Tibial nerve (tissue), 4 donors: ENCODE data around the gene USP47. TPM values are rescaled to one million over a fixed set of nuclear protein-coding genes. Genes with fewer than 3 reads are reported as not detected.
A peak's percentile ranks its signal among the peaks of the same experiment; 100 is the strongest.

Source experiments
- DNase-seq, 2 donors: peaks; one replicate each; pipeline ENCODE4 v3.0.0-alpha.2; 2019; ENCODE audit warnings: low spot score in 2 of 2
- H3K27ac ChIP-seq, 4 donors: fragments of 200-600 bp; sonication (generic) in 3 of 4; one replicate each; pipeline ENCODE4 v1.5.1; 2017 to 2019; ENCODE audit warnings: mild to moderate bottlenecking in 1 of 4
- H3K27me3 ChIP-seq, 2 donors: fragments of 200-600 bp; sonication (generic) in 1 of 2; one replicate each; pipeline versions ENCODE4 v1.5.1 to v1.6.0; 2017 to 2019
- H3K36me3 ChIP-seq, 3 donors: fragments of 200-600 bp; sonication (generic); one replicate each; pipeline ENCODE4 v1.5.1; 2018 to 2019
- H3K4me1 ChIP-seq, 4 donors: fragments of 200-600 bp; sonication (generic) in 3 of 4; one replicate each; pipeline ENCODE4 v1.5.1; 2017 to 2019
- H3K4me3 ChIP-seq, 4 donors: fragments of 200-600 bp; sonication (generic) in 3 of 4; one replicate each; pipeline ENCODE4 v1.5.1; 2017 to 2019; ENCODE audit warnings: mild to moderate bottlenecking in 1 of 4, moderate library complexity in 1 of 4
- H3K9me3 ChIP-seq, 4 donors: fragments of 200-600 bp; sonication (generic) in 3 of 4; one replicate each; pipeline ENCODE4 v1.5.1; 2017 to 2019
- CTCF ChIP-seq, 5 experiments: fragments of 200-600 bp in 3 of 5; fragments of 450-650 bp in 2 of 5; sonication (generic) in 3 of 5; IDR thresholded peaks; one replicate each; pipeline ENCODE4 v1.5.1; 2016 to 2019; ENCODE audit warnings: antibody characterized with exemption in 5 of 5, mild to moderate bottlenecking in 3 of 5, moderate library complexity in 2 of 5
- EP300 ChIP-seq, 2 donors: sonication (generic); formaldehyde crosslinking; IDR thresholded peaks; one replicate each; pipeline ENCODE4 v1.6.1; 2017; ENCODE audit warnings: antibody characterized with exemption in 2 of 2, mild to moderate bottlenecking in 1 of 2
- POLR2A ChIP-seq, 2 donors: fragments of 450-650 bp; IDR thresholded peaks; one replicate each; pipeline ENCODE4 v1.6.1; 2017; ENCODE audit warnings: antibody characterized with exemption in 2 of 2, mild to moderate bottlenecking in 2 of 2, moderate library complexity in 2 of 2
- WGBS, 2 donors: methylation state at CpG; one replicate each; pipeline ENCODE4 v1.1.5; 2018; 5-methylcytosine and 5-hydroxymethylcytosine counted together
- total RNA-seq, 4 donors: library from RNA; depleted of rRNA; stranded (reverse); fragments of >200 nt; gene quantifications; one replicate each; pipeline ENCODE4 v1.1.0, GENCODE V29; 2016

USP47 gene
- total RNA-seq, 4 donors from 2014 or later = 63.3 to 91.8 (median 84.5) TPM

- no peak overlapping the region for H3K27ac ChIP-seq
- peaks cover 0 to 27% (median 0%) of the 10 kb centered on the region in 3 donors for H3K36me3 ChIP-seq
- H3K4me3 ChIP-seq = no peak overlapping the region
- no peak for DNase-seq
- no peaks in the 10 kb centered on the region for H3K9me3 ChIP-seq
- H3K27me3 ChIP-seq = no peaks in the 10 kb centered on the region
- TF ChIP-seq CTCF (IDR thresholded peaks at IDR 0.05) = no peak
- TF ChIP-seq POLR2A (IDR thresholded peaks at IDR 0.05) = no peak
- no peak for TF ChIP-seq EP300 (IDR thresholded peaks at IDR 0.05)
- H3K4me1 ChIP-seq = no peaks in the 10 kb centered on the region
These were observed 68.0 kb downstream of the USP47 start for GRCh38 chr11:11909727-11910126.

DNA sequence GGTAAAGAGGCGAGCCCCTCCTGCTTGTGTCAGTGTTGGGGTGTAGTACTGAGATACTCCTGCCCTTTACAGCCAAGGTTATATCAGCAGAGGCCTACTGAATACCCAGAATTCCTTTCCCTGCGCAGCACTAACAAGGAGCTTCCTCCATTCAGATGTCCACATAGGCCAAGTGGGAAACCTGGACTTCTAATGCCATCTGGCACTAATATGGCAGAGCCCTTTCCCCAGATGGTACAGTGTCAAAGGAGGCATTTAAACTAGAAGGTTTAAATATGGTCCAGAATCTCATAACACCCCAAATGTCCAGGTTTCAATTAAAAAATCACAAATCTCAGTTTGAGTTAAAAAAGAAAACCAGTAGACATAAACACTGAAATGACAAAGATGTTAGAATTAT lies 68.8 kb downstream of the USP47 start:
- Histone ChIP-seq H3K36me3 (peaks cover 0 to 27% (median 0%) of the 10 kb centered on the region in 3 donors), H3K27me3 (no peaks in the 10 kb centered on the region), H3K27ac (no peak overlapping the region), H3K4me3 (no peak overlapping the region), H3K9me3 (no peaks in the 10 kb centered on the region), H3K4me1 (no peaks in the 10 kb centered on the region)
- WGBS, 2 donors = 95 to 100% methylated on average over 2 of the region's 2 CpGs
- no peak for DNase-seq
- no peak for TF ChIP-seq POLR2A (IDR thresholded peaks at IDR 0.05)
- no peak for TF ChIP-seq CTCF (IDR thresholded peaks at IDR 0.05)
- TF ChIP-seq EP300 (IDR thresholded peaks at IDR 0.05) = no peak

GRCh38 chr11:11913395-11913794 lies 71.6 kb downstream of the USP47 start:
- Histone ChIP-seq H3K27me3 (no peaks in the 10 kb centered on the region), H3K4me3 (no peak overlapping the region), H3K27ac (no peak overlapping the region), H3K9me3 (no peaks in the 10 kb centered on the region), H3K4me1 (peaks cover 0 to 27% (median 5%) of the 10 kb centered on the region in 4 donors), H3K36me3 (peaks cover 0 to 11% (median 0%) of the 10 kb centered on the region in 3 donors)
- no peak for TF ChIP-seq EP300 (IDR thresholded peaks at IDR 0.05)
- no peak for TF ChIP-seq POLR2A (IDR thresholded peaks at IDR 0.05)
- TF ChIP-seq CTCF (IDR thresholded peaks at IDR 0.05) = no peak
- WGBS, 2 donors = 95 to 100% methylated on average over 1 of the region's 1 CpG
- DNase-seq = no peak

DNA sequence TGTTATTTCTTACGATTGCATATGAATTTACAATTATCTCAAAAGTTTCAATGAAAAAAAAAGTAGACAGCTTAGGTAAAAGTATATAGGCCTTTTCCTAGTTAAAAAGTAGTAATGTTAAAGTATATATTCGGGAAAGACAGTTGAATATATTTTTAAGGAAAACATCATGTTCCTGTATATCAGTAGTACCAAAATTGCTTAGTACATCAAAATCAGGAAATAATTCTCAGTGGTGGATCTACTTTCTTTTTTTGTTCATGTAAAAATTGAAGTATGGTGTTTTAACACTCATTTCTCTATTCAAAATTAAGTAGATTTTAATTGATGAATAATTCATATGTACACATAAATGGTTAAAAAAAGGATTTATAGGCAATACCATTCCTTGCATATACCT lies 73.9 kb downstream of the USP47 start:
- no peaks in the 10 kb centered on the region for H3K9me3 ChIP-seq
- no peak for DNase-seq
- no peak overlapping the region for H3K27ac ChIP-seq
- TF ChIP-seq EP300 (IDR thresholded peaks at IDR 0.05) (no peak), CTCF (IDR thresholded peaks at IDR 0.05) (no peak), POLR2A (IDR thresholded peaks at IDR 0.05) (no peak)
- no peaks in the 10 kb centered on the region for H3K27me3 ChIP-seq
- 94 to 97% methylated on average over 2 of the region's 2 CpGs for WGBS, 2 donors
- H3K4me3 ChIP-seq = no peak overlapping the region
- peaks cover 0 to 3% (median 0%) of the 10 kb centered on the region in 3 donors for H3K36me3 ChIP-seq
- H3K4me1 ChIP-seq = peaks cover 0 to 37% (median 5%) of the 10 kb centered on the region in 4 donors

GRCh38 chr11:11916981-11917399 lies 75.2 kb downstream of the USP47 start:
- TF ChIP-seq CTCF (IDR thresholded peaks at IDR 0.05) = no peak
- no peak for TF ChIP-seq POLR2A (IDR thresholded peaks at IDR 0.05)
- peak in 1 of 2 donors; percentile 22 for TF ChIP-seq EP300 (IDR thresholded peaks at IDR 0.05)
- Histone ChIP-seq H3K36me3 (peaks cover 0 to 3% (median 0%) of the 10 kb centered on the region in 3 donors), H3K4me3 (no peak overlapping the region), H3K27ac (peak overlapping the region in 3 of 4 donors; percentile 7 to 66 (median 52)), H3K9me3 (no peaks in the 10 kb centered on the region), H3K4me1 (peaks cover 0 to 37% (median 5%) of the 10 kb centered on the region in 4 donors), H3K27me3 (no peaks in the 10 kb centered on the region)
- 43 to 57% methylated on average over 1 of the region's 1 CpG for WGBS, 2 donors
- DNase-seq = no peak
